Right lung (tissue), 5 donors: ENCODE measurements around the gene MGMT. TPM values are rescaled to one million over a fixed set of nuclear protein-coding genes. Genes with fewer than 3 reads are reported as not detected.

ENCODE experiments used
- DNase-seq, 2 donors: peaks; one replicate each; pipeline ENCODE4 v3.0.0-alpha.2; 2013
- polyA plus RNA-seq, 5 donors: library from polyadenylated mRNA; unstranded; fragments of 120-200 nt; gene quantifications; one replicate each; pipeline versions ENCODE4 v1.2.1 to v1.2.3, GENCODE V29; 2013; ENCODE audit warnings: inconsistent platforms in 1 of 5, low replicate concordance in 1 of 5; ENCODE audit not compliant: insufficient read length in 5 of 5, insufficient read depth in 1 of 5

Gene MGMT
- polyA plus RNA-seq, 5 donors: 12.1 to 22.3 (median 15.6) TPM

- DNase-seq: no peak
These were observed 303.2 kb downstream of the MGMT start for GRCh38 chr10:129770286-129770685.

- DNase-seq: no peak
These were observed 304.0 kb downstream of the MGMT start for GRCh38 chr10:129771024-129771423.

DNA sequence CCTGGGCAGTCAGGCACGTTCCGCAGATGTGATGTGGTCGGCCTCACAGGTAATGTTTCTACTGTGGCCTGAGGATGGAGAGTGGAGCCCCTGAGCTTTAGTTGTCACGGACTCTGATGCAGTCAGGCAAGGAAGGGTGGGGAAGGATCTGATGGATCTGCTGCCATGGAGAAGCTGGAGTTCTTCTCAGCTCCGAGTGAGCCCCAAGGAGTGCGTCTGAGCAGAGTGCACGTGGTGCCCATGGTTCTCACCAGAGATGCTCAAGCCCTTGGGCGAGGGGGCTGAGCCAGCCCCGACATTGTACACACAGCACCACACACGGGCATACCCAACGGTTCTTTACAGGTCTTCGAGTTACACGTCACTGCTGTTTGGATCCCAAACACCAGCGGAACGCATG is 304.5 kb downstream of the MGMT start:
- DNase-seq: no peak

DNA sequence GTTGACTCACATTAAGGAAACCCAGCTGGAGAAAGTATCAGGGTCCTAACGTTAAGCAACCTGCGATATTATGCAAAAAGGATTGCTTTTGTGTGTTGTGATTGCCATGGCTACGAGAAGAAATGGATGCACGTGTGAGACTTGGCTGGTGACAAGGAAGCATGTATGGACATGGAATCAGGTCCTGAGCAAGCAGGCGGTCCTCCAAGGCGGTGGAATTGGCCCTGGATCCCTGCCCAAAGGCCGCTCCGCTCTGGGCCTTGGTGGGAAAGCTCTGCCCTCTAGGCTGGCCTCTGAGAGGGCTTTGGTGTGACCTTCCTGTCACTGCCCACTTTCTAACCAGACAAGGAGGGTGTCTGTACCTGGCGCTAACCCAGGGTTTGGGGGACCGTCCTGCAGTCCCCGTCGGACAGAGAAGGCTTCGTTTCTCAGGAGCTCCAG is 305.0 kb downstream of the MGMT start:
- DNase-seq: no peak

- no peak for DNase-seq
These were observed 305.7 kb downstream of the MGMT start for GRCh38 chr10:129772468-129773358.

DNA sequence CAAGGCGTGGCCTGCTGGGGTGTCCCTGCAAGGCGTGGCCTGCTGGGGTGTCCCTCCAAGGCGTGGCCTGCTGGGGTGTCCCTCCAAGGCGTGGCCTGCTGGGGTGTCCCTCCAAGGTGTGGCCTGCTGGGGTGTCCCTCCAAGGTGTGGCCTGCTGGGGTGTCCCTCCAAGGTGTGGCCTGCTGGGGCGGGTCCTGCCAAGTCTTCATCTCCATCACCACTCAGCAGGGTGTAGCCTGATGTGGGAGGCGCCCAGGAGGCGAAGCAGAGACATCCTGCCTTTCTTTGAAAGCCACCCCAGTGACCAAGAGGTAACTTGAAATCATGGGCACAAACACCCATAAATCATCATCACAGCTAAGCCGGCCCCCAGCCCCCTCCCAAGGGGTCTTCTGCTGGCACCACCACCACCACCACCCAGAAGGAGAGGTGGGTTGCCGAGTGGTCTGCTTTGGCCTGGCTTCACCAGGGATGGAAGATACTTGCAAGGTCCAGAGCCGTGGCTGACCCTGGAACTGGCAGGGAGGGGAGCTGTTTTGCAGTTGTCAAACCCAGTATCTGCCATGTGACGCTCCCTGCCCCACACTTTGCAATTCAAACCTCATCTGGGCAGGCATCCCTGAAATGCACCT is 306.4 kb downstream of the MGMT start:
- DNase-seq: no peak

DNA sequence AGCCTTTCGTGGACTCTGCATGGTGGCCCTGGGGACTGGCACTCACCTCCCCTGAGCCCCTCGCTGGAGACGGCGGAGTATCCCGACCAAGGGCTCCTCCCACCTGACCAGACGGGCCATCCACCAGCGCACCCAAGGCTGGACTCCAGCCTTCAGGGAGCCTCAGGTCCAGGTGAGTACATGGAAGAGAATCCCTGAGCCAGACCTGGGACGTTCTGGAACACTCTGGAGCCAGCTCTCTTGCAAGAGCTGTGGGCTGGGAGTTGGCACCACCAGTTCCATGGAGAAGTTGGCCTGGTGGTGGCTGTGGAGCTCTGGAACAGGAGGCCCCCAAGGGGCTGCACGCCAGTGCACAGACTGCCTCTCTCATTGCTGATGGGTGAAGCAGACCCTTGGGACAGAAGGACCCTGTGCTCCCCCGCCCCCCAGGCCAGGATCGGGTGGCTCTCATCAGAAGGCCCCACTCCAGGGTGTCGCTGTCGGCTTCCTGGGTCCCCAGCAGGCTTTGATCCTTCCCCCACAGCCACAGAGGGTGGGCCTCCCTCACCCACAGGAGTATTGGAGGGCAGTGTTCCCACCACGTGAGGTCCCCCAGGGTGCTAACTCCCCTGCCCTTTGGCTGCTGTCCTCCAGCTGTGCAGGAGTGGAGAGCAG is 307.2 kb downstream of the MGMT start:
- DNase-seq: no peak

GRCh38 chr10:129774736-129775401 is 307.8 kb downstream of the MGMT start:
- DNase-seq: no peak

DNA sequence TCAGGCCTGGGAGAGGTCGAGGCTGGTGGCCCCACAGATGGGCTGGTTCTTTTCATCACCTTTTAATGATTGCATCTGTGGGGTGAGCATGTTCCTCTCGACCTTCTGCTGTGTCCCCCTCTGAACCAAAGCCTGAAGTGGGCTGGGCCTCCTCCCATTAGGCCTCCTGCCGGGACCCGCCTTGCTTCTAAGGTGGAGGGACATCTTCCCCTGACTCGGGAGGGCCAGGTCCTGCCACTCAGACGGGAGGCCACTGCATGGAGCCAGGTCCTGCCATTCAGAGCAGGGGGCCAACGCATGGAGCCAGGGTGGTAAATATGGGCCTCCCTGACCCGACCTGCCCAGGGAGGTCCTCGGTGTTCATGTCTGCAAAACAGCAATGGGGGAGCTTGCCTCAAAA is 308.6 kb downstream of the MGMT start:
- DNase-seq: no peak

GRCh38 chr10:129777687-129778086 is 310.6 kb downstream of the MGMT start:
- no peak for DNase-seq

GRCh38 chr10:129778571-129778970 is 311.5 kb downstream of the MGMT start:
- DNase-seq: no peak

GRCh38 chr10:129779126-129780111 is 312.4 kb downstream of the MGMT start:
- DNase-seq: no peak

- no peak for DNase-seq
These were observed 313.2 kb downstream of the MGMT start for GRCh38 chr10:129780198-129780597.

DNA sequence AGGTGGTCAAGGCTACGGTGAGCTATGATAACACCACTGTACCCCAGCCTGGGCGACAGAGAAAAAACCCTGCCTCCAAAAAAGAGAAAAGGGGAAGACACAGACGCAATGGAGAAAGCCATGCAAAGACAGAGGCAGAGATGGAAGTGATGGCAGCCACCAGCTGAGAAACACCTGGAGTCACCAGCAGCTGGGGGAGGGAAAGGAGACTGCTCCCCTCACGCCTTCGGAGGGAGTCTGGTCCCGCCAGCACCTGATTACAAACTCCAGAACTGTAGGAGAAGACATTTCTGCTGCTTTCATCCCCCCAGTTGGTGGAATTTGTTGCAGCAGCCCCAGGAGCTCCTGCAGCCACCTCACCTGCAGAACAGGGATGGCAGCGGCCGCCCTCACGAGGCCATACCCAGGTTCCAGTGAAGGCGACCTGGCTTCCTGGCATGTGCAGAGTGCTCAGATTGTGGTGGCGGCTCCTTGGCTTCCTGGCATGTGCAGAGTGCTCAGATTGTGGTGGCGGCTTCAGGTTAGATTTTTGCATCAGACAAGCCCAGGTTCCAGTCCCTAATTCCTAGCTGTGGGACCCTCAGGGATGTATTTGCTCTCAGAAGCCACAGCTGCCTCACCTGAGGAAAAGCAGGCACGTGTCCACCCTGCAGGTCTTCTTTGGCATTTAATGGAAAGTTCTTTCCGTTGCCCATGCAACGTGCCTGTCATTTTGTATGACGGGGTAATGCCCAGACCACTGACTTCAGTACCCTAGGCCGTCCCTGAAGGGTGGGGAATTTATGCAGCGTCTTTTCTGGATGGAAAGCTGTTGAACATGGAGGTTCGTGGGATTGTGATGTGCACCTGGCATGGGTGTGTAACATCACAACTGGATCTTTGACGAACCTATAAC is 314.1 kb downstream of the MGMT start:
- DNase-seq: no peak

DNA sequence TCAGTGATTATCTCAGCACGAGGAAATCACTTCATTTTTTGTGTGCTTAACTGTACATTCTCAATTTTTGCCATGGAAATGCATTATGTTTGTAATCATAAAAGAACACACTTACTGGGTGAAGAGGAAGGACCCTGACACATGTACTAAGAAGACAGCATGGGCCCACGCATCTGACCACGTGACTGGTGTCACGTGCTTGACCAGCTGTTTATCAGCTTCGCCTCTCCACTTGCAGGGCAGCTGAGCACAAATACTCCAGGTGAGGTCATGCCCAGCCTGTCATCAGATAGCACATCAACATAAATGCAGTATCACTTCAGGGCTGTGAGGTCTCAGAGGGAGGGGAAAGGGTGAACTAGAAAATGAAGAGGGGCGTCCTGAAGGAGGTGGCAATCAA is 317.2 kb downstream of the MGMT start:
- DNase-seq: no peak

- no peak for DNase-seq
These were observed 317.9 kb downstream of the MGMT start for GRCh38 chr10:129784891-129785290.

- no peak for DNase-seq
These were observed 318.5 kb downstream of the MGMT start for GRCh38 chr10:129785536-129785981.

DNA sequence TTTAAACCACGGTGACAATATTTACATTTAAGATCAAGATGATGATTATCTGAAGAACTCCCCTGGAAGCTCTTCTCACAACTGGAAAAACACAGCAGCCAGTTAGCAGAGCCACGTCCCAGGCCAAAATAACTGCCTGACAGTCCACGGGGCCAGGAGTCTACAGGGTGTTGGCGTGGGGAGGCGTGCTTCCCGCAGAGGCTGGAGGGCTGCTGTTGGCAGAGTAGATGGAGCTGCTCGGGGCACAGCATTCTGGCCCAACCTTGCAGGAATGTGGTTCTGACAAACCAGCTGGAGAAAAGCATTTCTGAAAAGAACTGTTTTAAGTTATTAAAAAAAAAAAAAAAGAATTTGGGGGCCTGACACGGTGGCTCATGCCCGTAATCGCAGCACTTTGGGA is 319.2 kb downstream of the MGMT start:
- no peak for DNase-seq

DNA sequence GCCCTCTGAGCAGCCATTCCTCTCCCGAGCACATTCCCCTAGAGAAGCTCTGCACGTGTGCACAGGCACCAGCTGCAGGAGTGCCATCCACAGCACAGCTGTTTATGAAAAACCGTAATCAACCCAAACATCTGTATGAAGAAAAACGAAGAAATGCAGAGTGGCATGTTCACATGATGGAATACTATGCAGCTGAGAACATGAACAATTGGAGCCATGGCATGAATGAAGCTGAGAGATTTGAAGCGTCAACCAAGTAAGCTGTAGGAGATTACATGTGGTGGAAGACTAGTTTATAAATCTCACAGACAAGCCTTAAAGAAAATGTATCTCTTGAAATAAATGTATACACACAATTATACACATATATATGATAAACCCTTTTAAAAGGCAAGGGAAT is 320.5 kb downstream of the MGMT start:
- DNase-seq: no peak

GRCh38 chr10:129788215-129788614 is 321.2 kb downstream of the MGMT start:
- no peak for DNase-seq
